H1 (cell line): ENCODE measurements around the gene SLFN5. TPM values are rescaled to one million over a fixed set of nuclear protein-coding genes. Genes with fewer than 3 reads are reported as not detected.

Experiments used
- CTCF ChIA-PET: fragments of 300-600 bp; sonication (Branson Sonifier 250); formaldehyde crosslinking; loops from one replicate; lab custom pipeline; 2021; ENCODE audit not compliant: partially characterized antibody; lab: Charles Lee
- POLR2A ChIA-PET: fragments of 300-600 bp; sonication (Branson Sonifier 250); formaldehyde crosslinking; loops from one replicate; lab custom pipeline; 2021; ENCODE audit warnings: inconsistent platforms; ENCODE audit not compliant: partially characterized antibody; lab: Charles Lee
- DNase-seq, 2 experiments: peaks; one replicate each; pipeline versions ENCODE4 v3.0.0 to v3.0.0-alpha.2; 2010 to 2022; ENCODE audit warnings: low spot score in 2 of 2, low read depth in 1 of 2, mixed read lengths in 1 of 2
- FAIRE-seq: peaks from 2 replicates; lab custom pipeline; 2011; peaks lifted over from hg19 to GRCh38; lab: Jason Lieb, UNC
- H2AFZ ChIP-seq: 2 replicates; pipeline ENCODE4 v1.8.1; 2012; ENCODE audit warnings: low read length, inconsistent platforms
- H2AK5ac ChIP-seq: 2 replicates; pipeline ENCODE4 v1.6.1; 2013; ENCODE audit warnings: low read depth, low read length
- H2BK120ac ChIP-seq: replicated peaks from 2 replicates; pipeline ENCODE3; 2013; ENCODE audit warnings: low read depth, low read length, inconsistent platforms
- H2BK12ac ChIP-seq: 2 replicates; pipeline ENCODE4 v1.6.1; 2013; ENCODE audit warnings: low read depth, low read length
- H2BK15ac ChIP-seq: 2 replicates; pipeline ENCODE4 v1.6.1; 2013; ENCODE audit warnings: low read length
- H2BK20ac ChIP-seq: 2 replicates; pipeline ENCODE4 v1.6.1; 2013; ENCODE audit warnings: low read length
- H2BK5ac ChIP-seq: 2 replicates; pipeline ENCODE4 v1.6.1; 2013; ENCODE audit warnings: low read depth, low read length
- H3K14ac ChIP-seq: 2 replicates; pipeline ENCODE4 v1.6.1; 2013; ENCODE audit warnings: inconsistent platforms; ENCODE audit not compliant: insufficient read length
- H3K18ac ChIP-seq: 2 replicates; pipeline ENCODE4 v1.6.1; 2013; ENCODE audit warnings: low read length; ENCODE audit errors: extremely low read depth
- H3K23ac ChIP-seq: 2 replicates; pipeline ENCODE4 v1.6.1; 2013; ENCODE audit warnings: inconsistent platforms; ENCODE audit not compliant: insufficient read length
- H3K23me2 ChIP-seq: 2 replicates; pipeline ENCODE4 v1.6.1; 2013; ENCODE audit warnings: low read depth, low read length
- H3K27ac ChIP-seq: 2 replicates; pipeline ENCODE4 v1.6.1; 2011; ENCODE audit warnings: low read depth, low read length, inconsistent platforms
- H3K27me3 ChIP-seq, 4 experiments: replicated peaks in 1 of 4; 1 replicate in 1 of 4; 2 replicates in 3 of 4; pipeline versions ENCODE4 v1.6.1 to v1.8.1; 2011 to 2013; ENCODE audit warnings: low read length in 3 of 4, mild to moderate bottlenecking in 3 of 4, inconsistent platforms in 2 of 4, mixed read lengths in 2 of 4, moderate library complexity in 1 of 4; ENCODE audit not compliant: control insufficient read depth in 3 of 4, insufficient read depth in 3 of 4; ENCODE audit errors: extremely low read depth in 1 of 4
- H3K36me3 ChIP-seq, 4 experiments: 2 replicates each; pipeline versions ENCODE4 v1.6.1 to v1.8.1; 2011 to 2013; ENCODE audit warnings: mild to moderate bottlenecking in 4 of 4, low read length in 3 of 4, moderate library complexity in 2 of 4, control low read depth in 1 of 4, inconsistent platforms in 1 of 4; ENCODE audit not compliant: insufficient read depth in 4 of 4, control insufficient read depth in 2 of 4
- H3K4ac ChIP-seq: replicated peaks from 2 replicates; pipeline ENCODE3; 2013; ENCODE audit warnings: low read length, low read depth, mixed read lengths, inconsistent platforms; ENCODE audit not compliant: insufficient read length
- H3K4me1 ChIP-seq, 4 experiments: replicated peaks in 1 of 4; 1 replicate in 1 of 4; 2 replicates in 3 of 4; pipeline versions ENCODE4 v1.6.1 to v1.8.1; 2011 to 2013; ENCODE audit warnings: low read length in 3 of 4, inconsistent platforms in 2 of 4, mixed read lengths in 1 of 4; ENCODE audit not compliant: insufficient read depth in 4 of 4, control insufficient read depth in 3 of 4
- H3K4me2 ChIP-seq, 2 experiments: 2 replicates each; pipeline versions ENCODE4 v1.6.1 to v1.8.1; 2011 to 2013; ENCODE audit warnings: low read depth in 2 of 2, low read length in 2 of 2, control low read depth in 1 of 2, inconsistent platforms in 1 of 2, mild to moderate bottlenecking in 1 of 2; ENCODE audit not compliant: insufficient read depth in 1 of 2
- H3K4me3 ChIP-seq, 4 experiments: fragments of 200-600, 300-600 bp in 1 of 4; sonication (generic), shearing (Covaris generic), sonication (Bioruptor Twin) in 1 of 4; 2 replicates each; pipeline versions ENCODE4 v1.5.1 to v1.8.1; 2011 to 2016; ENCODE audit warnings: low read length in 4 of 4, low read depth in 3 of 4, control low read depth in 2 of 4, inconsistent platforms in 2 of 4, mild to moderate bottlenecking in 2 of 4, mixed read lengths in 1 of 4, moderate library complexity in 1 of 4; ENCODE audit not compliant: insufficient read depth in 2 of 4; ENCODE audit errors: extremely low read depth in 1 of 4
- H3K56ac ChIP-seq: replicated peaks from 2 replicates; pipeline ENCODE3; 2013; ENCODE audit warnings: low read depth, mild to moderate bottlenecking, mixed read lengths, low read length, inconsistent platforms; ENCODE audit not compliant: insufficient read length
- H3K79me1 ChIP-seq: 2 replicates; pipeline ENCODE4 v1.6.1; 2013; ENCODE audit warnings: low read depth, low read length, control low read depth
- H3K79me2 ChIP-seq, 2 experiments: 2 replicates each; pipeline versions ENCODE4 v1.6.1 to v1.8.1; 2012 to 2013; ENCODE audit warnings: low read length in 2 of 2, mild to moderate bottlenecking in 2 of 2, inconsistent platforms in 1 of 2; ENCODE audit not compliant: insufficient read depth in 2 of 2, control insufficient read depth in 1 of 2
- H3K9ac ChIP-seq, 4 experiments: replicated peaks in 1 of 4; 1 replicate in 1 of 4; 2 replicates in 3 of 4; pipeline versions ENCODE4 v1.6.1 to v1.8.1; 2011 to 2013; ENCODE audit warnings: low read depth in 3 of 4, low read length in 3 of 4, control low read depth in 2 of 4, mild to moderate bottlenecking in 2 of 4, moderate library complexity in 2 of 4, inconsistent platforms in 1 of 4; ENCODE audit errors: extremely low read depth in 1 of 4
- H3K9me3 ChIP-seq, 2 experiments: 2 replicates each; pipeline versions ENCODE4 v1.6.1 to v1.8.1; 2012 to 2013; ENCODE audit warnings: mild to moderate bottlenecking in 2 of 2, moderate library complexity in 2 of 2, control low read depth in 1 of 2, inconsistent platforms in 1 of 2, low read depth in 1 of 2, low read length in 1 of 2, mixed read lengths in 1 of 2; ENCODE audit not compliant: insufficient read depth in 2 of 2
- H4K20me1 ChIP-seq, 2 experiments: replicated peaks in 1 of 2; 2 replicates each; pipeline versions ENCODE3 to v1.8.1; 2011 to 2013; ENCODE audit warnings: inconsistent platforms in 2 of 2, low read length in 2 of 2, mild to moderate bottlenecking in 1 of 2; ENCODE audit not compliant: insufficient read depth in 2 of 2, control insufficient read depth in 1 of 2
- H4K5ac ChIP-seq: 2 replicates; pipeline ENCODE4 v1.6.1; 2013; ENCODE audit warnings: low read length, low read depth, mixed read lengths, inconsistent platforms; ENCODE audit not compliant: insufficient read length
- H4K8ac ChIP-seq: 2 replicates; pipeline ENCODE4 v1.8.0; 2013; ENCODE audit warnings: mild to moderate bottlenecking, moderate library complexity, low read length, inconsistent platforms; ENCODE audit not compliant: insufficient read depth; ENCODE audit errors: extremely low read depth
- H4K91ac ChIP-seq: replicated peaks from 2 replicates; pipeline ENCODE3; 2013; ENCODE audit warnings: low read length, mixed read lengths, inconsistent platforms; ENCODE audit not compliant: insufficient read length
- EZH2 ChIP-seq: fragments of 200-600 bp; sonication (generic); IDR thresholded peaks from 2 replicates; pipeline ENCODE4 v1.7.1; 2012; ENCODE audit warnings: low read depth, mild to moderate bottlenecking, moderate library complexity, low read length, inconsistent platforms; ENCODE audit not compliant: severe bottlenecking
- GABPA ChIP-seq: IDR thresholded peaks from 2 replicates; pipeline ENCODE4 v1.6.1; 2011; ENCODE audit warnings: mild to moderate bottlenecking, low read length, moderate library complexity, borderline replicate concordance; ENCODE audit not compliant: insufficient read depth
- NRF1 ChIP-seq: IDR thresholded peaks from 2 replicates; pipeline ENCODE4 v1.6.1; 2011; ENCODE audit warnings: mild to moderate bottlenecking, low read depth, low read length, improper control_type of control experiment
- POLR2AphosphoS5 ChIP-seq: IDR thresholded peaks from 2 replicates; pipeline ENCODE4 v1.6.1; 2011; ENCODE audit warnings: low read depth, low read length
- SAP30 ChIP-seq: fragments of 300-600 bp; sonication (generic); IDR thresholded peaks from 2 replicates; pipeline ENCODE4 v1.7.1; 2012; ENCODE audit warnings: low read length, moderate library complexity, mild to moderate bottlenecking, inconsistent platforms; ENCODE audit not compliant: insufficient read depth, insufficient replicate concordance
- WGBS, 2 experiments: shearing (Covaris generic) in 1 of 2; methylation state at CpG; one replicate each; pipeline versions ENCODE4 v1.1.6 to v1.1.7; 2013 to 2015; ENCODE audit warnings: low lambda C conversion rate in 2 of 2, mixed read lengths in 2 of 2, inconsistent platforms in 1 of 2, low coverage in 1 of 2, missing lambda C conversion rate in 1 of 2; ENCODE audit not compliant: insufficient replicate concordance in 2 of 2, insufficient coverage in 1 of 2, insufficient read length in 1 of 2; ENCODE audit errors: extremely low coverage in 1 of 2, missing lambda C conversion rate in 1 of 2; 5-methylcytosine and 5-hydroxymethylcytosine counted together
- polyA plus RNA-seq, 7 experiments: library from polyadenylated mRNA; depleted of rRNA in 3 of 7; stranded (reverse) in 5 of 7; unstranded in 2 of 7; fragments of >200 nt in 5 of 7; fragments of 200-250 nt in 2 of 7; gene quantifications; 1 replicate in 5 of 7; 2 replicates in 1 of 7; 4 replicates in 1 of 7; pipeline versions ENCODE4 v1.2.1 to v1.2.3, GENCODE V29; 2011 to 2013; ENCODE audit warnings: missing spikeins in 2 of 7, mixed read lengths in 2 of 7
- total RNA-seq: library from RNA; stranded (reverse); fragmentation: NEBNext Ultra II Directional; extraction: Animal tissue kit (Norgen Biotek cat#: 25700); gene quantifications from 2 replicates; pipeline ENCODE4 v1.2.1, GENCODE V29; 2021

The SLFN5 gene
- total and polyA plus RNA-seq, 2 of the 8 experiments (the other 6 are each of a cell fraction or from before 2014, with no cell fraction given) = 0.86 to 3.0 TPM

GRCh38 chr17:35312346-35312745 is 69.5 kb downstream of the SLFN5 start:
- Histone ChIP-seq H3K79me1 (no peaks in the 10 kb centered on the region), H3K27ac (no peak overlapping the region), H3K23ac (no peak overlapping the region), H2BK5ac (no peak overlapping the region), H3K9ac (no peak overlapping the region), H4K8ac (no peak overlapping the region), H3K4me2 (peak overlapping the region in 1 of 2 experiments; percentile 87; a peak in 1 of 4 replicates), H3K56ac (no peak overlapping the region), H2BK120ac (no peak overlapping the region), H3K79me2 (no peaks in the 10 kb centered on the region), H3K18ac (no peak overlapping the region), H3K4me1 (peaks cover 0 to 19% (median 10%) of the 10 kb centered on the region in 4 experiments; a peak in 6 of 7 replicates), H2BK20ac (no peak overlapping the region), H3K4me3 (no peak overlapping the region), H2AFZ (no peak overlapping the region), H3K4ac (no peak overlapping the region), H2AK5ac (no peak overlapping the region), H2BK15ac (no peak overlapping the region), H3K36me3 (no peaks in the 10 kb centered on the region), H2BK12ac (no peak overlapping the region), H4K91ac (no peak overlapping the region), H3K27me3 (peaks cover 2 to 17% (median 16%) of the 10 kb centered on the region in 4 experiments; a peak in 6 of 7 replicates), H3K14ac (no peak overlapping the region), H4K20me1 (no peaks in the 10 kb centered on the region), H4K5ac (no peak overlapping the region), H3K23me2 (peaks cover 2% of the 10 kb centered on the region; the same call in 1 of the 2 replicates), H3K9me3 (no peaks in the 10 kb centered on the region)
- DNase-seq (no peak), FAIRE-seq (no peak)
- ChIA-PET POLR2A (interaction anchor here (0.9 to 2.2 kb wide), 2 partner anchors 40 to 121 kb away, joined by 3 to 9 read pairs; no protein-coding TSS in a partner anchor), CTCF (interaction anchor here (0.8 to 6.8 kb wide), 39 partner anchors 9 to 436 kb away, joined by 3 to 54 read pairs (median 4); partner anchors contain the start of genes SLFN11, SLFN12L and SLFN13)
- 70% methylated on average over 3 of the region's 3 CpGs; no CpG with 5 or more reads in 1 of the 2 experiments for WGBS, 2 experiments
- TF ChIP-seq EZH2 = no peak
- TF ChIP-seq SAP30 = no peak
- TF ChIP-seq NRF1 = no peak
- no peak for TF ChIP-seq POLR2AphosphoS5
- no peak for TF ChIP-seq GABPA
